HG02870 (cell line): ENCODE data around the gene KLRC4.
"Not testable (repeated sequence)": the region's sequence is repeated elsewhere in the genome, so short reads cannot be mapped to it uniquely, and the experiment has no call there.

ENCODE experiments used
- ATAC-seq: cut with Tn5 transposase; IDR thresholded peaks from one replicate; pipeline ENCODE4 v1.9.1; 2021; ENCODE audit warnings: mild to moderate bottlenecking, moderate library complexity; ENCODE audit not compliant: unreplicated experiment

KLRC4 gene

GRCh38 chr12:10368206-10369171 is 41.1 kb downstream of the KLRC4 start:
- ATAC-seq: no peak

DNA sequence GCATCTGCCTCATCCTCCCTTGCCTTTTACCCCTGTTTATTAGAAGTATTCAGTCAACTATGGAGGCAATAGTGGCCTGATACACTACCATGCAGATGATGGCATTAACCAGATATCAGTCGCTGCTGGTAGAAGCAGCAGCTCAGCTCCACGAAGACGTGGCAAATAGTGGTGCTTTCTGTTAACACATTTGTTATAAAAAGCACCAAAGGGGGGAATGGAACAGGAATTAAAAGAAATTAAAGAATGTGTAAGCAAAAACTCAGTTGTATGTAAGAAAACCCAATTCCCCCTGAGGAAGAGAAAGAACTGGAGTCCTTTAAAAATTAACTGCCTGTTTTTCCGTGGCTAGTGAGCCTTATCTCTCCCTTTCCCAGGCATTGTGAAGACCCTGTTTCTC is 41.8 kb downstream of the KLRC4 start:
- not testable (repeated sequence) for ATAC-seq

- ATAC-seq: no peak
Measured at GRCh38 chr12:10366875-10367274, 42.7 kb downstream of the KLRC4 start.

GRCh38 chr12:10365696-10366405 is 43.7 kb downstream of the KLRC4 start:
- ATAC-seq: no peak

- peak; percentile 49 for ATAC-seq
Measured at GRCh38 chr12:10364815-10365622, 44.5 kb downstream of the KLRC4 start.

GRCh38 chr12:10363914-10364814 is 45.4 kb downstream of the KLRC4 start:
- ATAC-seq: peak; percentile 91

- no peak for ATAC-seq
Measured at GRCh38 chr12:10363658-10363913, 46.0 kb downstream of the KLRC4 start.

DNA sequence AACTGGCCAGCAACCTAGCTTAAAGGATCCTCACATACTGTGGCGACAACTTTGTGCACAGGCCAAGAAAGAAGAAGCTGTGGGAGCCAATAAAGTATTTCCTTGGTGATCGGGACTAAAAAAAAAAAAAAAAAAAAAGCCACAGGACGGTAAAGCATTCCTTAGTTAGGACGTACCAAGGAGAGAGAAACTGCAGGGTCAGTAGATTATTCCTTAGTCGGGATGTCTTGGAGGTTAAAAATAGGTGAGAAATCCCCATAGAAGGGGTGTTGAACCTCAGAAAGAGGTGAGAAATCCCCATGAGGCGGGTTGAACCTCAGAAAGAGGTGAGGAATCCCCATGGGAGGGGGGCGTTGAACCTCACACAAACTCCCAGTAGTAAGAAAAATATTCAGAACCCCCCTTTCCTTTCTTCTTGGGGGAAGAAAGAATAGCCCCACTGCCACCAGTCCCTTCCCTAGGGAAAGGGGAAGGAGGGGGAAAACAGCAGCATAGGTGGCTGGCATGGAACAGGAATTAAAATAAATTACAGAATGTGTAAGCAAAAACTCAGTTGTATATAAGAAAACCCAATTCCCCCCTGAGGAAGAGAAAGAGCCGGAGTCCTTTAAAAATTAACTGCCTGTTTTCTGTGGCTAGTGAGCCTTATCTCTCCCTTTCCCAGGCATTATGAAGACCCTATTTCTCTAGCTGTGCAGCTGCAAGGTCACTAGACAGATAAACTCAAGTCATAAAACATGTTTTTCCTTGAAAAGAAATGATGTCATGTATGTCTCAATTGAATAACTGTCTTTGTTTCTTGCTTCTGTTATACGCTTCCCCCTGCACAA is 46.5 kb downstream of the KLRC4 start:
- no peak for ATAC-seq

- ATAC-seq: no peak
Measured at GRCh38 chr12:10362325-10362724, 47.2 kb downstream of the KLRC4 start.

- ATAC-seq: no peak
Measured at GRCh38 chr12:10361622-10362021, 47.9 kb downstream of the KLRC4 start.

- no peak for ATAC-seq
Measured at GRCh38 chr12:10361084-10361483, 48.5 kb downstream of the KLRC4 start.

DNA sequence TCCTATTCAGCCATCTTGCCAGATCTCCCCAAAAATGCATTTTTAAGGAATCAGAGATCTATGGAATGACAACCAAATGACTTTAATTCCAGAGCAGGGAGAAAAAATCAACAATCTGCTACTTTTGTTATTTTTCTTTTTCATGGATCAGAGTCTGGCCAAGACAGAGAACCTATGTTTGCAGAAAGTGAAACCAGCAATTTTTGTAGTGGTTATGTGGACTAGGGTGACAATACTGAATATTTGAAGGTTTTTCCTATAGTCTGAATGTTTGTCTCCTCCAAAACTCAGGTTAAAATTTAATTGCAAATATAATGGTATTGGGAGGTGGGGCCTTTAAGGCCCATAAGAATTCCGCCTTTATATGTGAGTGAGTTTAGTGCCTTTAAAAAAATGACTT is 50.6 kb downstream of the KLRC4 start:
- ATAC-seq: no peak

DNA sequence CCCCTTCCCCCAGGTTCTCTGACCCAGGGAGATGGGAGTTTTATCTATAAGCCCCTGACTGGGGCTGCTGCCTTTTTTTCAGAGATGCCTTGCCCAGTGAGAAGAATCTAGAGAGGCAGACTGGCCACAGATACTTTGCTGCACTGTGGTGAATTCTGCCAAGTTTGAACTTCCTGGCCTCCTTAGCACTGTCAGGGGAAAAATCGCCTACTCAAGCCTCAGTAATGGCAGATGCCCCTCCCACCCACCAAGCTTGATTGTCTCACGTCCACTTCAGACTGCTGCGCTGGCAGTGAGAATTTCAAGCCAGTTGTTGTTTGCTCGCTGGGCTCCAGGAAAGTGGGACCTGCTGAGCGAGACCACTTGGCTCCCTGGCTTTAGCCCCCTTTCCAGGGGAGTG is 51.4 kb downstream of the KLRC4 start:
- no peak for ATAC-seq
